ES-I3 (cell line): ENCODE measurements around the gene MTOR.
"Not testable (repeated sequence)": the region's sequence is repeated elsewhere in the genome, so short reads cannot be mapped to it uniquely, and the experiment has no call there.

Source experiments
- H3K36me3 ChIP-seq: 2 replicates; pipeline ENCODE4 v1.6.1; 2013; ENCODE audit warnings: mild to moderate bottlenecking, low read length, control low read depth, moderate library complexity; ENCODE audit not compliant: insufficient read depth
- H3K4me1 ChIP-seq: 2 replicates; pipeline ENCODE4 v1.6.1; 2013; ENCODE audit warnings: mild to moderate bottlenecking, control low read depth, low read length; ENCODE audit not compliant: insufficient read depth
- H3K9ac ChIP-seq: 2 replicates; pipeline ENCODE4 v1.6.1; 2013; ENCODE audit warnings: low read depth, mild to moderate bottlenecking, low read length, moderate library complexity
- H3K9me3 ChIP-seq: 2 replicates; pipeline ENCODE4 v1.6.1; 2013; ENCODE audit warnings: mild to moderate bottlenecking, low read length, moderate library complexity; ENCODE audit not compliant: control insufficient read depth, insufficient read depth

Gene MTOR

GRCh38 chr1:11129649-11130390 lies 132.5 kb downstream of the MTOR start:
- Histone ChIP-seq H3K4me1 (no peaks in the 10 kb centered on the region), H3K36me3 (peaks cover 50% of the 10 kb centered on the region), H3K9me3 (no peaks in the 10 kb centered on the region), H3K9ac (no peak overlapping the region)

DNA sequence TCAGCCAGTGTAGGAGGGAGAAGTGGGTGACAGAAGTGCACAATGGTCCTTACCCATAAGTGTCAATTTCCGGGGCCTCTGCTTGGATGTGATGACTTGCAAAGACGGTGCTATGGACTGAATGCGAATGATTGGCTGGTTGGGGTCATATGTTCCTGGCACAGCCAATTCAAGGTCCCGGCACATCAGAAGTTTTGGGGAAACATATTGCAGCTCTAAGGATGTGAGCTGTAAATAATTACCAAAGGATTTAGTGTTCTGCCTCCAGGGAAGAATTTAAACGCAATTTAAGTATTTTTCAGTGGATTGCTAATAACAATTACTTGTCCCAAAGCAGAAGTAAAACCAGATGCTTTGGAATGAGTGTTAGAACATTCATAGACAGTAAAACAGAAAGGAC lies 135.8 kb downstream of the MTOR start:
- Histone ChIP-seq H3K9me3 (no peaks in the 10 kb centered on the region), H3K36me3 (peaks cover 56% of the 10 kb centered on the region), H3K9ac (no peak overlapping the region), H3K4me1 (no peaks in the 10 kb centered on the region)

DNA sequence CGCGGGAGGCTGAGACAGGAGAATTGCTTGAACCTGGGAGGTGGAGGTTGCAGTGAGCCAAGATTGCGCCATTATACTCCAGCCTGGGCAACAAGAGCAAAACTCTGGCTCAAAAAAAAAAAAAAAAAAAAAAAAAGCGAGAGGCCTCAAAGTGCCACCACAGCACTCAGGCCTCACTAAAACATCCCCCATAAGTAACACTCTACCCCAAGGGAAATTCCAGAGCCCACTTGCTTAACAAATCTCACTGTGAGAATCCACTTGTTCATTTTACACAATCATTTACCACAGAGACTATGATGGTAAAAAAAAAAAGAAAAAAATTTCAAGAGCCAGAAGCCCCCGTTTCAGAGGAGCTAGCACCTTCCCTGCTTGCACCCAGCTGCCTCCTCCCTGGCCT lies 136.4 kb downstream of the MTOR start:
- no peak overlapping the region for H3K9ac ChIP-seq
- H3K9me3 ChIP-seq, result no peaks in the 10 kb centered on the region
- H3K4me1 ChIP-seq, result no peaks in the 10 kb centered on the region
- peaks cover 61% of the 10 kb centered on the region for H3K36me3 ChIP-seq

DNA sequence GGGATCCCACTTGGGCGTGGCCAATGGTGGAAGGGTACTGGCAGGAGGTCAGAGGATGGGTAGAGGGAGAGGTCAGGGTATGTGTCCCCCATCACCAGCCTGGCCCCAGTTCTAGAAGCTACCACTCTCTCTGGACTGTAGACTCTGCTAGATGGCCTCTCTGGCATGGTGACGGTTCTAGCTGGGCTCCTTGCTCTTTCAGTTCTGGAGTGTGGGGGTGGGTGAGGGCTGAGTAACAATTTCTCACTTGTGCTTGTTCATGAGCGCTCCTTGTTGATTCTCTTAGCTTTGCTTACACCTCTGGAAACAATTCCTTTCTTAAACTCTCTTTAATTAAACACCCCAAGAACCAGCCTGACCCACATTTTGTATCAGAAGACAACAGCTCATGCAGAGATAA lies 137.4 kb downstream of the MTOR start:
- no peaks in the 10 kb centered on the region for H3K4me1 ChIP-seq
- no peaks in the 10 kb centered on the region for H3K9me3 ChIP-seq
- peaks cover 53% of the 10 kb centered on the region for H3K36me3 ChIP-seq
- no peak overlapping the region for H3K9ac ChIP-seq

- no peaks in the 10 kb centered on the region for H3K4me1 ChIP-seq
- no peak overlapping the region for H3K9ac ChIP-seq
- H3K36me3 ChIP-seq, result peaks cover 18% of the 10 kb centered on the region
- H3K9me3 ChIP-seq, result no peaks in the 10 kb centered on the region
These were observed 146.0 kb downstream of the MTOR start for GRCh38 chr1:11116318-11116717.

DNA sequence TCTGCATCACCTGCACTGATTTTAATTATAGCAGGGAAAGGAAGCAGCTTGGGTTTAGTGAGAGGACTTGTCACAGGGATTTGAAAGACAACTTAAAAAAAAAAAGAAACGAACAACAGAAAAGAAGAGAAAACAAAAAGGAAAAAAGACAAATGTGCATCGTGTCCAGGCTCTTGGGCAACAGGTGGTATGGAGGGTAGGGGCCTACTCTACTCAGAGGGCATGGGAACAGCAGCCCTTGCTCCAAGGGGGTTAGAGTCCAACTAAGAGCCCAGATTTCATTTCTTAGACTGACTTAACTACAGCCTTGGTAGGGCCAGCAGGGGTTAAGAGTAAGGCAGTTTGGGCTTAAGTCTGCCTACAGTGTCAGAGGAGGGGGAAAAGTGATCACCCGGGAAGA lies 147.4 kb downstream of the MTOR start:
- Histone ChIP-seq H3K9ac (no peak overlapping the region), H3K9me3 (no peaks in the 10 kb centered on the region), H3K36me3 (peaks cover 16% of the 10 kb centered on the region), H3K4me1 (no peaks in the 10 kb centered on the region)

DNA sequence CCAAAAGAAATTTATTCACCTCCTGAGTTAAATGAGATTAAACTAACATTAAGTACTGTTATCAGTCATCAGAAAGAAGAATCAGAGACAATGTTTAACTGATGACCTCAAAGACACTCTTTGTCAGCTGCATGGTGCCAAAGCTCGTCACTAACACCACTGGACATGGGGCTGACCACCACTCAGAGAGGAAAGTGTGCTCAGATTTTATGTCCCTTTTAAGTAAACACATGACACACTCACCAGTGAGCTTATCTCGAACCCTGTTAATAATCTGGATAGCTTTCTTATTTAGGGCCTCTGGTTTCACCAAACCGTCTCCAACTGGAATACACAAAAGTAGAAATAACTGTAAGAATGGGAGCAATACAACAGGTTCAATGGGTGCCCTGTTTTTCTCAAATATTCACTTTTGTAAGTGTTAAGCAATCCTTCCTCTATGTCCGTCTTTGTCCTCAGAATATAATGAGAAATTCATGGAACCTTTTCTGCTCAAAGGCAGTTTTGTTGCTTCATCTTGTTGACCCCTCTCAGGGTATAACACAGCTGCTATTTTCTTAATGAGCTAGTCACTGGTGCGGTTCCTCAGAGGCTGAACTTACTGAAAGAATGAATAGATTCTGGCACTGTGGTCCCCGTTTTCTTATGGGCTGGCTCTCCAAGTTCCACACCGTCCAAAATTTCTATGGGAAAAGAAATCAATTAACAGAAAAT lies 153.1 kb downstream of the MTOR start:
- Histone ChIP-seq H3K36me3 (peaks cover 30% of the 10 kb centered on the region), H3K9me3 (no peaks in the 10 kb centered on the region)

DNA sequence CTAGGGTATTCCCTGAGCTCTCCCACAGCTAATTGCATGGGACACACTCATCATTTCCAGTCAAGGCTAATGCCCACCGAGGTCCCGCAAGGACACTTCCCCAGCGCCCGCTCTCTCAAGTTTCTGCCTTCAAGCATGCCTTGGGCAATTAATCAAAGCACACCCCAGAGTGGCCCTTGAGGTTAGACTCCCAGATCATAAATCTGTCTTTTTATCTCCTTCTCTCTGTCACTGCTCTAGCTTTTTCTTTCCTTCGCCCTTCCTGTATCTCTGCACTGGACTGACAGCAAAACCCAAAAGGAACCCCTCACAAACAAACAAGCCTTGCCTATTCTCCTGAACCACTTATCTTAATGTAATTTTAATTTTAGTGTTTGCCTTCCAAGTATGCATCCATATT lies 154.8 kb downstream of the MTOR start:
- Histone ChIP-seq H3K9ac (no peak overlapping the region), H3K9me3 (no peaks in the 10 kb centered on the region), H3K36me3 (peaks cover 28% of the 10 kb centered on the region), H3K4me1 (no peaks in the 10 kb centered on the region)

More for the DNA sequence above, 153.1 kb downstream of the MTOR start:
- Histone ChIP-seq H3K9ac (no peak overlapping the region), H3K4me1 (no peaks in the 10 kb centered on the region)

GRCh38 chr1:11105586-11105985 lies 156.8 kb downstream of the MTOR start:
- Histone ChIP-seq H3K4me1 (no peaks in the 10 kb centered on the region), H3K9ac (no peak overlapping the region), H3K9me3 (no peaks in the 10 kb centered on the region), H3K36me3 (peaks cover 28% of the 10 kb centered on the region)

- Histone ChIP-seq H3K4me1 (no peaks in the 10 kb centered on the region), H3K9me3 (no peaks in the 10 kb centered on the region)
These were observed 161.0 kb downstream of the MTOR start for GRCh38 chr1:11101347-11101746.

DNA sequence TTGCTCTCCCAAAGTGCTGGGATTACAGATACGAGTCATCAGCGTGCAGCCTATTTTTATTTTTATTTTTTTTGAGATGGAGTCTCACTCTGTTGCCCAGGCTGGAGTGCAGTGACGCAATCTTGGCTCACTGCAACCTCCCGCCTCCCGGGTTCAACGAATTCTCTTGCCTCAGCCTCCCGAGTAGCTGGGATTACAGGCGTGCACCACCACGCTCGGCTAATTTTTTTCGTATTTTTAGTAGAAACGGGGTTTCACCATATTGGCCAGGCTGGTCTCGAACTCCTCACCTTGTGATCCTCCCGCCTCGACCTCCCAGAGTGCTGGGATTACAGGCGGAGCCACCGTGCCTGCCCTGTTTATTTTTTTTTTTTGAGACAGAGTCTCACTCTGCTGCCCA lies 161.5 kb downstream of the MTOR start:
- not testable (repeated sequence) for H3K36me3 ChIP-seq, H3K4me1 ChIP-seq, H3K9ac ChIP-seq, H3K9me3 ChIP-seq

More at GRCh38 chr1:11101347-11101746, 161.0 kb downstream of the MTOR start:
- peaks cover 7% of the 10 kb centered on the region; the same call in 1 of the 2 replicates for H3K36me3 ChIP-seq
- no peak overlapping the region for H3K9ac ChIP-seq

DNA sequence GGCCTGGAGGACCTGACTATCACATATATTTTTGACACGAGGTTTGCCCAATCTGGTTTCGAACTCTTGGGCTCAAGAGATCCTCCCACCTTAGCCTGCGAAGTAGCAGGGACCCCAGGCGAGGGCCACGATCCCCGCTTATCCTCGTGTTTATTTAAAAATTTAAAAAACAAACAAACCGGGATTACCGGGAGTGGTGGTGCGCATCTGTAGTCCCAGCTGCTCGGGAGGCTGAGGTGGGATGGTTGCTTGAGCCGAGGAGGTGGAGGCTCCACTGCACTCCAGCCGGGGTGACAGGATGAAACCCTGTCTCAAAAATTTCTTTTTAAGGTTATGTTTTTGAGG lies 162.2 kb downstream of the MTOR start:
- peaks cover 5% of the 10 kb centered on the region; the same call in 1 of the 2 replicates for H3K36me3 ChIP-seq
- H3K9ac ChIP-seq, result peak overlapping the region; percentile 95
- H3K9me3 ChIP-seq, result no peaks in the 10 kb centered on the region
- no peaks in the 10 kb centered on the region for H3K4me1 ChIP-seq

DNA sequence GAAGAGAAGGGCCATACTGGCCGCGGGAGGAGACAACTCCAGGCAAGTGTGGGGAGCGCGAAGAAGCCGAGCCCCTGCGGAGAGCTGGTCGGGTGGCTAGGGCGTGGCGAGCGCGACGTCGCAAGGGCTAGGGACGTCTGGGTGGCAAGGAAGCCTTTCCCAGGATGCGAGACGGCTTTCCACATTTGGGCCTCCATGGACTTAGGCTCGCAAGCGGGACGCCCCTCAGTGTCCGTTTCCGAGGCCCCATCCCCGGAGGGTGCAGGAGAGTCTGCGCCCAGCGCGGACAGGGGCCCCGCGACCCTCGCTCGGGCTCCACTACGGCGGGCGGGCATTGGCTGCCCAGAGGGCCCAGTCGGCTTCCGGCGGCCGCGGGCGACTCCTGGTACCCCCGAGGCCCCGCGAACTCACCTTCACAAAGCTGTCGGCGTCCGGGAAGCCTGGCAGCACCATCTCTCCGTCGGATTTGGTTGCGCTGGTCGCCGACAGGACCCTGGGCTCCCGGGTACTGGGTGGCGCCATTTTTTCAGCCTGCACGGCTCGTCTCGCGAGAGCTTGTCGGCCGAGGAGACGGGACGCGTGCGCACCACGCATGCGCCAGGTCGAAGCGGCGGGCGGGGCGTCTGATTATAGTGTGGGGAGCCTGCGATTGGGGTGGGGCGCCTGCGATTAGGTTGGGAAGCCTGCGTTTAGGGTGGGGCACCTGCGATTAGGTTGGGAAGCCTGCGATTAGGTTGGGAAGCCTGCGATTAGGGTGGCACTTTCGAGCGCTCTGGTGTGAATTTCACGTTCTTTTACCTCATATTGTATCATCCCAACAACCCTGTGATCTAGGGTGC lies 162.8 kb downstream of the MTOR start, which contains the start of gene EXOSC10:
Gene EXOSC10 (minus strand): TSS at position 560 of the 839 bp plus-strand sequence. CDS start 38 bp downstream, at position 522.
- Histone ChIP-seq H3K4me1 (no peaks in the 10 kb centered on the region), H3K9ac (peak within 1 kb of the TSS; percentile 95), H3K9me3 (no peaks in the 10 kb centered on the region), H3K36me3 (peaks cover 5% of the 10 kb centered on the region; the same call in 1 of the 2 replicates)

DNA sequence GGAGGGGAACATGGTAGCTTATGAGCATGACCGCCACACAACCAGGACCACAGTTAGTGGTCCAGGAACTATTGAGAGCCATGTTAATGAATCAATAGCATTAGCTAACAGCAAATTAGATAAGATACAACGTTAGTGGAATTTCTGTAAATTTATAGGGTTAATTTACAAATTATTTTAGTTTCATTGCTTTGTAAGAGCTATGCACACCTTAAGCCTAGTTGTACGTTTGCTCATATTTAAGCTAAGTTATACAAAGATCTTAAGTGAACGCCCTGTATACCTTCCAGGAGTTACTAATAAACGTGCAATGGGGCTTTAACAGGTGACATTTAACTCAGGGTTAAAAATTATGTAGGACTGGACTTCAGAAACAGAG lies 163.4 kb downstream of the MTOR start:
- peaks cover 5% of the 10 kb centered on the region for H3K36me3 ChIP-seq
- H3K9me3 ChIP-seq, result no peaks in the 10 kb centered on the region
- peak overlapping the region; percentile 95 for H3K9ac ChIP-seq
- H3K4me1 ChIP-seq, result no peaks in the 10 kb centered on the region
